Left lung (tissue), 10 donors: ENCODE data around the gene TRAF1. TPM values are rescaled to one million over a fixed set of nuclear protein-coding genes. Genes with fewer than 3 reads are reported as not detected.

Experiments used
- ATAC-seq: fragments of 200-7000 bp; cut with Tn5 transposase; one replicate; pipeline ENCODE4 v1.9.1; 2020; ENCODE audit warnings: moderate library complexity
- DNase-seq, 4 donors: peaks; one replicate each; pipeline ENCODE4 v3.0.0-alpha.2; 2013 to 2020
- H3K27ac ChIP-seq, 2 donors: fragments of 200-600 bp; sonication (generic) in 1 of 2; one replicate each; pipeline versions ENCODE4 v1.5.0 to v1.8.0; 2020 to 2021
- H3K27me3 ChIP-seq, 2 donors: fragments of 200-600 bp; sonication (generic) in 1 of 2; one replicate each; pipeline versions ENCODE4 v1.5.0 to v1.8.0; 2020 to 2021
- H3K36me3 ChIP-seq, 2 donors: fragments of 200-600 bp; sonication (generic) in 1 of 2; one replicate each; pipeline versions ENCODE4 v1.5.0 to v1.8.0; 2020 to 2021
- H3K4me1 ChIP-seq, 2 donors: fragments of 200-600 bp; one replicate each; pipeline ENCODE4 v1.8.0; 2021
- H3K4me3 ChIP-seq, 2 donors: fragments of 200-600 bp; sonication (generic) in 1 of 2; one replicate each; pipeline versions ENCODE4 v1.5.0 to v1.8.0; 2020 to 2021; ENCODE audit warnings: mild to moderate bottlenecking in 1 of 2
- H3K9me3 ChIP-seq, 2 donors: fragments of 200-600 bp; sonication (generic) in 1 of 2; one replicate each; pipeline versions ENCODE4 v1.5.0 to v1.8.0; 2020 to 2021
- intact Hi-C, 2 donors: fragments of 100-400 bp; cut with DNase I; formaldehyde crosslinking; loops; one replicate each; pipeline versions ENCODE4 v1.11.2 to v1.14.2; 2022
- polyA plus RNA-seq, 6 donors: library from polyadenylated mRNA; unstranded; fragments of 120-200 nt; gene quantifications; one replicate each; pipeline ENCODE4 v1.2.1, GENCODE V29; 2013; ENCODE audit not compliant: insufficient read length in 6 of 6
- total RNA-seq, 2 donors: library from RNA; stranded (reverse); fragmentation: NEBNext Ultra II Directional; extraction: Animal tissue kit (Norgen Biotek cat#: 25700); gene quantifications; one replicate each; pipeline ENCODE4 v1.2.1, GENCODE V29; 2021
- TF ChIP-seq, protein P1 (sequence below), 2 donors: fragments of 200-600 bp; sonication (generic) in 1 of 2; IDR thresholded peaks; one replicate each; pipeline versions ENCODE4 v1.5.0 to v1.8.0; 2021; ENCODE audit warnings: antibody characterized with exemption in 2 of 2
- donor health status: DM: no; HTN: yes; CAD: no.
- donor health status: DM: no; HTN: no; CAD: no.

Gene TRAF1
- total and polyA plus RNA-seq, 8 donors = 4.4 to 10.8 (median 8.5) TPM

DNA sequence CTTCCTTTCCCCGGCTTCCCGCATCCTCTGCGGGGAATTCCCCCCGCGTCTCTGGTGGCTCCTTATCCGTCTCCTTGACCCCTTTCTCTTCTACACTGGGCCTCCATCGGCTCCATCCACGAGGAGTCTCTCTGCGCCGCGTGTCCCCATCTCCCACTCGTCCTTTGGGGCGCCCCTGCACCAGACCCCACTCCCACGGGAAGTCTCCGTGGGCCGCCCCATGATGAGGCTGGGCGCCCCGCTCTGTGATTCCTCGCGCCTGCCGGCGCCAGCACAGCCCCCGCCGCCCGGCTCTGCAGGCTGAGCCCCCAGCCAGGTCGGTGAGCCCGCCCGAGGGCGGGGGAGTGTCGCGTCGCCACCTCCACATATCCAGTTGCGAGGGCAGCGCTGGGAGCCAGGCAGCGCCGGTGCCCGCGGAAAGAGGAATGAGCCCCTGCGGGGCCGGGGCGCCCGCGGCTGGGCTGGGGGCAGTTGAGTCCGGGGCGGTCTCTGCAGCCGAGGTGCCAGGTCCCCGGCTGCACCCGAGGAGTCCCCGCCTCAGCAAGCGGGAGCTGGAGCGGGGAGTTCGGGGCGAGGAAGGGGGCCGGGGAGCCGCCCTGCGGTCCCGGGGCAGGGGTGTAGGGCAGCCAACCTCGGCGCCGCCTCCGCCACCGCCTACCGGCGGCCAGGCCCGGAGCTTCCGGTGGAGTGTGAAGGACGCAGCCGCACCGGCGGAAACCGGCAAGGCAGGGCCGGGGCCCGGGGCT lies 2.1 kb upstream of the TRAF1 start:
- Histone ChIP-seq H3K4me3 (peak overlapping the region; percentile 67 to 84), H3K27me3 (no peaks in the 10 kb centered on the region), H3K4me1 (peaks cover 16 to 88% of the 10 kb centered on the region in 2 donors), H3K9me3 (no peaks in the 10 kb centered on the region), H3K36me3 (peaks cover 0 to under 1% of the 10 kb centered on the region in 2 donors), H3K27ac (peak overlapping the region; percentile 92 to 95)
- TF ChIP-seq, protein P1, sequence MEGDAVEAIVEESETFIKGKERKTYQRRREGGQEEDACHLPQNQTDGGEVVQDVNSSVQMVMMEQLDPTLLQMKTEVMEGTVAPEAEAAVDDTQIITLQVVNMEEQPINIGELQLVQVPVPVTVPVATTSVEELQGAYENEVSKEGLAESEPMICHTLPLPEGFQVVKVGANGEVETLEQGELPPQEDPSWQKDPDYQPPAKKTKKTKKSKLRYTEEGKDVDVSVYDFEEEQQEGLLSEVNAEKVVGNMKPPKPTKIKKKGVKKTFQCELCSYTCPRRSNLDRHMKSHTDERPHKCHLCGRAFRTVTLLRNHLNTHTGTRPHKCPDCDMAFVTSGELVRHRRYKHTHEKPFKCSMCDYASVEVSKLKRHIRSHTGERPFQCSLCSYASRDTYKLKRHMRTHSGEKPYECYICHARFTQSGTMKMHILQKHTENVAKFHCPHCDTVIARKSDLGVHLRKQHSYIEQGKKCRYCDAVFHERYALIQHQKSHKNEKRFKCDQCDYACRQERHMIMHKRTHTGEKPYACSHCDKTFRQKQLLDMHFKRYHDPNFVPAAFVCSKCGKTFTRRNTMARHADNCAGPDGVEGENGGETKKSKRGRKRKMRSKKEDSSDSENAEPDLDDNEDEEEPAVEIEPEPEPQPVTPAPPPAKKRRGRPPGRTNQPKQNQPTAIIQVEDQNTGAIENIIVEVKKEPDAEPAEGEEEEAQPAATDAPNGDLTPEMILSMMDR (IDR thresholded peaks at IDR 0.05) = peak in 1 of 2 donors; percentile 19
- ATAC-seq (peak; percentile 92), DNase-seq (peak in 3 of 4 donors; percentile 76 to 97 (median 84))
- intact Hi-C loops = no loop called here

GRCh38 chr9:120928015-120928482 lies 1.5 kb upstream of the TRAF1 start:
- Histone ChIP-seq H3K36me3 (peaks cover 0 to 6% of the 10 kb centered on the region in 2 donors), H3K9me3 (no peaks in the 10 kb centered on the region), H3K27ac (peak overlapping the region; percentile 92 to 95), H3K27me3 (no peaks in the 10 kb centered on the region), H3K4me3 (peak overlapping the region; percentile 67 to 84), H3K4me1 (peaks cover 16 to 91% of the 10 kb centered on the region in 2 donors)
- intact Hi-C loops = no loop called here
- TF ChIP-seq, protein P1 (IDR thresholded peaks at IDR 0.05) = no peak
- ATAC-seq = peak; percentile 59
- DNase-seq = peak in 1 of 4 donors; percentile 62

DNA sequence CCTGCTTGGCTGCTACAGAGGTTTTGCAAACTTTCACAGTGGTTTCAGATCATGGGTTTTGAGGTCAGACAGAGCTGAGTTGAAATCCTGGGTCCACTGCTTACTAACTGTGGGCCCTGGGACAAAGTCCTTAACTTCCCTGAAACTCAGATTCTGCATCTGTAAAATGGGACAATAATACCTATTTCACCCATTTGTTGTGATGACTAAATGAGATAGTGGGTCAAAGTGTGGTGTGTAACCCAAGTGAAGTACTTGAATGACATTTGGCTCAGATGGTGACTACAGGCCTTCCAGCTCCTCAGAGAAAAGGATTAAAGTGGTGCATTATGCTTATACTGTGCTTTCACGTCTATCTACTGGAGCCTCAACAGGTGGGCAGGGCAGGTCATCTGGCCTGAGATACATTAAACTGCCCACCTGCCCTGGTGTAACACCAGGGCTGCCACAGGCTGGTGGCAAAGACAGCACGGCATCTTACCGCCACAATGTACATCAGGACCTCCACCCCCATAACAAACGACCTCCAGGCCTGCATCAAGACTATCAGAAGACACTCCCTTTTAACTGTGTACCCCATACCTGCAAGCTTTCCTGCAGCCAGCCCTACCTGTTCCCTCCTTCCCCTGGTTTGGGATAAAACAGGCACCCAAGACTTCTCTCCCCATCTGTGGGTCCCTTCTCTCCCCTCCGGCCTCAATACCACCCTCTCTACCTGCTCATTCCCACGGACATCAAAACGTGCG lies 846 bp upstream of the TRAF1 start:
- Histone ChIP-seq H3K9me3 (no peaks in the 10 kb centered on the region), H3K27ac (peak overlapping the region; percentile 21 to 90), H3K27me3 (no peaks in the 10 kb centered on the region), H3K36me3 (peaks cover 0 to 12% of the 10 kb centered on the region in 2 donors), H3K4me3 (peak overlapping the region in 1 of 2 donors; percentile 67), H3K4me1 (peaks cover 16 to 92% of the 10 kb centered on the region in 2 donors)
- TF ChIP-seq, protein P1 (IDR thresholded peaks at IDR 0.05) = no peak
- intact Hi-C loops = no loop called here
- ATAC-seq (no peak), DNase-seq (no peak)

DNA sequence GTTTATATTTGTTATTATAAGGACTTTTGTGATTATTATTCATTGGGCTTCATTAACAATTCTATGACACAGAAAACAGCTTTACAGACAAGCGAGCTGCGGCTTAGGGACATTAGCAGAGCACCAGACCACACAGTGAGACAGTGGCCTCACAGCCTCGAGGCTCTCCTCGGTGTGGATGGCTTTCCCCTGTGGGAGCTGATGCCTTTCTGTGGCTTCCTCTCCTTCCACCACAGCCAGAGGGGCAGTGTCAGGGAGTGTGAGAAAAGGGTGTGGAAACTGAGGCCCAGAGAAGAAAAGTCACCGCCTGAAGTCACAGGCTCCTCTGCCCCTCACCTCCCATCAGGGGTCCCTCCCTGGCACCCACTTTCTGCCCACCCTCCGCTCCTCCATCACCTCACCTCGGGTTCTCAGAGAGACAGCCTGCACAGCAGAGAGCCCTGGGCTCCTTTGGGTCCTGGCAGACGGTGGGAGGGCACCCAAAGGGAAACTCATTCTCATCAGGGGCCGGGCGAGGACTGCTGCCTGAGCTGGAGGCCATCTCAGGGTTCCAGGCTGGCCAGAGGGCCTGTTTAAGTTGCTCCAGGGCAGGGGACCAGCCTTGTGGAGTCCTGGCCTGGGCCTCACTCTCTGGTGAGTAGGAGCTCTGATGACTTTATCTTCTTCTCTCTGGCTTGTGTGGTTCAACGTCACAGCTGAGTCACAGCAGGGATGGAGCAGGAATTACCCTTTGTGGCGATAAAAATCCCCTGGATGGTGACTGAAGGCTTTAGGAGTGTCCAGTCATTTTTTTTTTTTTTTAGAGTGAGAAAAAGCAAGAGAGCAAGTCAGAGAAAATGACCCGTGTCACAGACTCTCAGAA lies 830 bp downstream of the TRAF1 start:
- Histone ChIP-seq H3K27ac (peak overlapping the region; percentile 21 to 90), H3K36me3 (peaks cover 0 to 20% of the 10 kb centered on the region in 2 donors), H3K4me3 (peak overlapping the region in 1 of 2 donors; percentile 21), H3K4me1 (peaks cover 3 to 91% of the 10 kb centered on the region in 2 donors), H3K27me3 (no peaks in the 10 kb centered on the region), H3K9me3 (no peaks in the 10 kb centered on the region)
- TF ChIP-seq, protein P1 (IDR thresholded peaks at IDR 0.05) = no peak
- intact Hi-C loops = no loop called here
- peak in 1 of 4 donors; percentile 54 for DNase-seq
- ATAC-seq = peak; percentile 6
